ENCODE data around the gene TMEM109.

DNA sequence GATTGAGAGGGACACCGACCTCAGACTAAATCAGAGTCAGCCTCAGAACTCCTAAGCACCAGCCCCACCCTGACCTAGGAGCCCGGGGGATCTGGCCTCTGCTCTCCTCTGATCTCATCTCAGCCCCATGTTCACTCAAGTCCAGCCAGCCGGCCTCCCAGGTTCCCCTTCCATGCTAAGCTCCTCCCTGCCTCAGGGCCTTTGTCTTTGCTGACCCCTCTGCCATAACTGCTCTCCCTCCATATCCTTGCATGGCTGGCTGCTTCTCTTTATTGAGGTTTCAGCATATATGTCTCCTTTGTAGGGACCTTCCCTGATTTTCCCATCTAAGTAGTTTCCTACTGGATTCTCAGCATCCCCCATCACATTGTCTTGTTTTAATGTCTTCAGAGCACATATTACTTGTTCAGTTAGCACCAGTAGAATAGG lies 38.8 kb downstream of the TMEM109 start:
- TF ChIP-seq ZNF549 (tag by site-specific recombination; IDR thresholded peaks at IDR 0.05): no peak
- TF ChIP-seq, protein P1, sequence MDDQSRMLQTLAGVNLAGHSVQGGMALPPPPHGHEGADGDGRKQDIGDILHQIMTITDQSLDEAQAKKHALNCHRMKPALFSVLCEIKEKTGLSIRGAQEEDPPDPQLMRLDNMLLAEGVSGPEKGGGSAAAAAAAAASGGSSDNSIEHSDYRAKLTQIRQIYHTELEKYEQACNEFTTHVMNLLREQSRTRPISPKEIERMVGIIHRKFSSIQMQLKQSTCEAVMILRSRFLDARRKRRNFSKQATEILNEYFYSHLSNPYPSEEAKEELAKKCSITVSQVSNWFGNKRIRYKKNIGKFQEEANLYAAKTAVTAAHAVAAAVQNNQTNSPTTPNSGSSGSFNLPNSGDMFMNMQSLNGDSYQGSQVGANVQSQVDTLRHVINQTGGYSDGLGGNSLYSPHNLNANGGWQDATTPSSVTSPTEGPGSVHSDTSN (CRISPR knock-in tag; IDR thresholded peaks at IDR 0.05): no peak

Measured in HEK293 (cell line).